ENCODE measurements around the gene TSC22D3.
"Not testable (repeated sequence)": the region's sequence is repeated elsewhere in the genome, so short reads cannot be mapped to it uniquely, and the experiment has no call there.

The TSC22D3 gene

DNA sequence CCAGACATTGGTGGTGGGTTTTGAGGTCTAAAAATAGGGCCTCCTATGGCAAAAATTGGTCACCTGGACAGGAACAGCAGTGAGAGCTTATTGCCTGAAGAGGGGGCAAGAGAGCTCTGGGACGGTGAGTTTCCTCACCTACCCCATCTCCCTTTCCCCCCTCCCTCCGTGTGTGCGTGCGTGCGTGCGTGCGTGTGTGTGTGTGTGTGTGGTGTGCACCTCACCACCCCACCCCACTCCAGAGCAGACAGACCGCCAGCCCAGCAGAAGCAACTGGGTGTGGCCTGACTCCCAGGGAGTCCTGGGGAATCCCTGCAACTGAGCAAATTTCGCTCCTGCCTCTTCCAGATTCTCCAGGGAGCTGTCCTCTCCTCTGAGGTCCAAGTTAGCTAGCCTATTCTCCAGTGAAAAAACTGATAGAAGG is 102.6 kb downstream of the TSC22D3 start:
- Histone ChIP-seq H3K4me2 (ENCODE audit: low read depth, low read length, poor library complexity, severe bottlenecking) (peak overlapping the region; percentile 47), H3K27ac (ENCODE audit: low read depth, low read length) (peak overlapping the region; percentile 81), H4K20me1 (ENCODE audit: low read depth, low read length) (no peaks in the 10 kb centered on the region), H3F3A (ENCODE audit: insufficient read depth) (peaks cover 26% of the 10 kb centered on the region), H3K79me2 (ENCODE audit: insufficient read depth, low read length) (no peaks in the 10 kb centered on the region; the same call in 1 of the 2 replicates), H3K4me3 (ENCODE audit: insufficient read depth, low read length, poor library complexity, severe bottlenecking) (no peak overlapping the region), H2AFZ (ENCODE audit: low read depth, low read length, severe bottlenecking) (no peak overlapping the region), H3K9me3 (ENCODE audit: insufficient read depth, low read length) (no peaks in the 10 kb centered on the region), H3K9ac (ENCODE audit: low read length) (no peak overlapping the region; the same call in 1 of the 2 replicates), H3K9me2 (replicated peaks; ENCODE audit: insufficient read depth, low read length) (no peaks in the 10 kb centered on the region), H3K36me3 (ENCODE audit: low read length) (no peaks in the 10 kb centered on the region), H3K27me3 (ENCODE audit: low read length) (no peaks in the 10 kb centered on the region)
- TF ChIP-seq EZH2phosphoT487 (conservative IDR thresholded peaks at IDR 0.05; ENCODE audit: low read length): no peak
- TF ChIP-seq, protein P1, sequence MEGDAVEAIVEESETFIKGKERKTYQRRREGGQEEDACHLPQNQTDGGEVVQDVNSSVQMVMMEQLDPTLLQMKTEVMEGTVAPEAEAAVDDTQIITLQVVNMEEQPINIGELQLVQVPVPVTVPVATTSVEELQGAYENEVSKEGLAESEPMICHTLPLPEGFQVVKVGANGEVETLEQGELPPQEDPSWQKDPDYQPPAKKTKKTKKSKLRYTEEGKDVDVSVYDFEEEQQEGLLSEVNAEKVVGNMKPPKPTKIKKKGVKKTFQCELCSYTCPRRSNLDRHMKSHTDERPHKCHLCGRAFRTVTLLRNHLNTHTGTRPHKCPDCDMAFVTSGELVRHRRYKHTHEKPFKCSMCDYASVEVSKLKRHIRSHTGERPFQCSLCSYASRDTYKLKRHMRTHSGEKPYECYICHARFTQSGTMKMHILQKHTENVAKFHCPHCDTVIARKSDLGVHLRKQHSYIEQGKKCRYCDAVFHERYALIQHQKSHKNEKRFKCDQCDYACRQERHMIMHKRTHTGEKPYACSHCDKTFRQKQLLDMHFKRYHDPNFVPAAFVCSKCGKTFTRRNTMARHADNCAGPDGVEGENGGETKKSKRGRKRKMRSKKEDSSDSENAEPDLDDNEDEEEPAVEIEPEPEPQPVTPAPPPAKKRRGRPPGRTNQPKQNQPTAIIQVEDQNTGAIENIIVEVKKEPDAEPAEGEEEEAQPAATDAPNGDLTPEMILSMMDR (IDR thresholded peaks at IDR 0.05; ENCODE audit: insufficient read depth, low read length, poor library complexity, severe bottlenecking): peak; percentile 13

DNA sequence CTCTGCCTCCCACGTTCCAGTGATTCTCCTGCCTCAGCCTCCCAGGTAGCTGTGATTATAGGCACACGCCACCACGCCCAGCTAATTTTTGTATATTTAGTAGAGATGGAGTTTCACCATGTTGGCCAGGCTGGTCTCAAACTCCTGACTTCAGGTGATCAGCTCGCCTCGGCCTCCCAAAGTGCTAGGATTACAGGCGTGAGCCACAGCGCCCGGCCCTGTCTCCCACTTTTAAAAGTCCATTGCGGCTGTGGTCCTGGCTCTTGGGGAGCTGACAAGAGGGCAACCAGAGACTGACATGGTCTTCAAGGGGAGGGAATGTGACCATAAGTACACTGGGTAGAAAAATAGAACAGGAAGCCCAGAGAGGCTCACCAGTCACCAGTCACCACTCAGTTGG is 104.3 kb downstream of the TSC22D3 start:
- not testable (repeated sequence) for H3K79me2 ChIP-seq (ENCODE audit: insufficient read depth, low read length); H3K9ac ChIP-seq (ENCODE audit: low read length); H3K36me3 ChIP-seq (ENCODE audit: low read length); H3K27me3 ChIP-seq (ENCODE audit: low read length); H3K4me2 ChIP-seq (ENCODE audit: low read depth, low read length, poor library complexity, severe bottlenecking); H2AFZ ChIP-seq (ENCODE audit: low read depth, low read length, severe bottlenecking); H3K9me2 ChIP-seq (replicated peaks; ENCODE audit: insufficient read depth, low read length); H4K20me1 ChIP-seq (ENCODE audit: low read depth, low read length); H3K4me3 ChIP-seq (ENCODE audit: insufficient read depth, low read length, poor library complexity, severe bottlenecking); H3K9me3 ChIP-seq (ENCODE audit: insufficient read depth, low read length); H3K27ac ChIP-seq (ENCODE audit: low read depth, low read length)
- H3F3A ChIP-seq (ENCODE audit: insufficient read depth): peaks cover 26% of the 10 kb centered on the region

DNA sequence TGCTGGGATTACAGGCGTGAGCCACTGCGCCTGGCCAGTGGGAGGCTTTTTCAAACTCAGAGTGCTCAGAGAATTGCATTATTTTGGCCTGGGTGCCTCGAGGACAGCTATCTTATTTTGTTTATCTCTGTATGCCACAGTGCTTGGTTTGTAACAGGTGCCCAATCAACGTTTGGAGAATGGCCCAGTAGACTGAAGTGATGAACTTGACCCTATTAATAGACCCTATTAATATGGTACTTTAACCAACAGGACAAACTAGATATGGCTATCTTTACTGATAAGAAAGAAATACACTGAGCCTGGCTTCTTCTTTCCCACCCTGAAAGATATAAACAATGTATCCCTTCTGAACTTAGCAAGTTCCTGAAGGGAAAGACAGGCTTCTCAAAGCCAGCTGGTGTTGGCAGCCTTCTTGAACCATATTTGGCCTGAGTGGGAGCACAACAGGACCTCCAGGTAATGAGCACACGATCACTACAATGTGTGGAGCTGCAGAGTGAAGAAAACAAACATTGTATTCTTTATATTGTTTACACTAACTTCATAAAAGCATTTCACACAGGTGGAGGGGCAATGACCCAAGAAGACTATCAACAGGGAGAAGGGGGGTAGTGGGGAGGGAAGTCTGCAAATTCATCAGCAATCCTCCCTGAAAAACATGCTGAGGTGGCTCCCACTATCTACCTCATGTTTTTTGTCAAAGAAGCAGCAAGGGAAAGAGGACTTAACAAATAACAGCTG is 105.5 kb downstream of the TSC22D3 start:
- no peak for TF ChIP-seq EZH2phosphoT487 (conservative IDR thresholded peaks at IDR 0.05; ENCODE audit: low read length)
- TF ChIP-seq, protein P1 (IDR thresholded peaks at IDR 0.05; ENCODE audit: insufficient read depth, low read length, poor library complexity, severe bottlenecking): no peak
- H3K27ac ChIP-seq (ENCODE audit: low read depth, low read length): no peak overlapping the region
- no peak overlapping the region for H2AFZ ChIP-seq (ENCODE audit: low read depth, low read length, severe bottlenecking)
- no peaks in the 10 kb centered on the region for H3K9me2 ChIP-seq (replicated peaks; ENCODE audit: insufficient read depth, low read length)
- H3K27me3 ChIP-seq (ENCODE audit: low read length): no peaks in the 10 kb centered on the region
- no peaks in the 10 kb centered on the region for H3K36me3 ChIP-seq (ENCODE audit: low read length)
- no peaks in the 10 kb centered on the region for H3K9me3 ChIP-seq (ENCODE audit: insufficient read depth, low read length)
- H3K4me2 ChIP-seq (ENCODE audit: low read depth, low read length, poor library complexity, severe bottlenecking): no peak overlapping the region
- H3K4me3 ChIP-seq (ENCODE audit: insufficient read depth, low read length, poor library complexity, severe bottlenecking): no peak overlapping the region
- H3F3A ChIP-seq (ENCODE audit: insufficient read depth): peaks cover 17% of the 10 kb centered on the region
- H3K79me2 ChIP-seq (ENCODE audit: insufficient read depth, low read length): no peaks in the 10 kb centered on the region
- no peaks in the 10 kb centered on the region for H4K20me1 ChIP-seq (ENCODE audit: low read depth, low read length)
- no peak overlapping the region for H3K9ac ChIP-seq (ENCODE audit: low read length)

DNA sequence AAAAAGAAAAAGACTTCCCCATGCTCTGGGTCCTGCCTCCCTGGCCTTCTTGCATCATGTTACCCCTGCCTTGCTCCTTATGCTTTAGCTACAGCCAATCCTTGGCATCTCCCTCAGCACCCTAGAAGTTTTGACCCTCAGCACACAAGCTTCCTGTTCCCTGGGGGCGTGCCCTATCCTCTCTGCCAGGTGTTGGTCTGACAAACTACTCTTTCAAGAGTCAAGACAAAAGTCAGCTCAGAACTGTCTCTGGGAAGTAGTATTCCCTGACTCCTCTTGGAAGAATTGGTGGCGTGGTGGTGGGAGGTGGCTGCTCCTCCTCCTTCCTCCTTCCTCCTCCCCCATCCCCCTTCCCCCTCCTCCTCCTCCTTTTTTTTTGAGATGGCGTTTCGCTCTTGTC is 106.3 kb downstream of the TSC22D3 start:
- H3K36me3 ChIP-seq (ENCODE audit: low read length): no peaks in the 10 kb centered on the region
- H3K27me3 ChIP-seq (ENCODE audit: low read length): no peaks in the 10 kb centered on the region
- H3K9me3 ChIP-seq (ENCODE audit: insufficient read depth, low read length): no peaks in the 10 kb centered on the region
- H3K9me2 ChIP-seq (replicated peaks; ENCODE audit: insufficient read depth, low read length): no peaks in the 10 kb centered on the region
- no peaks in the 10 kb centered on the region for H3K79me2 ChIP-seq (ENCODE audit: insufficient read depth, low read length)
- H3K9ac ChIP-seq (ENCODE audit: low read length): no peak overlapping the region
- H3K4me2 ChIP-seq (ENCODE audit: low read depth, low read length, poor library complexity, severe bottlenecking): no peak overlapping the region
- H3K27ac ChIP-seq (ENCODE audit: low read depth, low read length): no peak overlapping the region
- H4K20me1 ChIP-seq (ENCODE audit: low read depth, low read length): no peaks in the 10 kb centered on the region
- peaks cover 9% of the 10 kb centered on the region for H3F3A ChIP-seq (ENCODE audit: insufficient read depth)
- no peak overlapping the region for H3K4me3 ChIP-seq (ENCODE audit: insufficient read depth, low read length, poor library complexity, severe bottlenecking)
- no peak overlapping the region for H2AFZ ChIP-seq (ENCODE audit: low read depth, low read length, severe bottlenecking)
- TF ChIP-seq, protein P1 (IDR thresholded peaks at IDR 0.05; ENCODE audit: insufficient read depth, low read length, poor library complexity, severe bottlenecking): no peak

DNA sequence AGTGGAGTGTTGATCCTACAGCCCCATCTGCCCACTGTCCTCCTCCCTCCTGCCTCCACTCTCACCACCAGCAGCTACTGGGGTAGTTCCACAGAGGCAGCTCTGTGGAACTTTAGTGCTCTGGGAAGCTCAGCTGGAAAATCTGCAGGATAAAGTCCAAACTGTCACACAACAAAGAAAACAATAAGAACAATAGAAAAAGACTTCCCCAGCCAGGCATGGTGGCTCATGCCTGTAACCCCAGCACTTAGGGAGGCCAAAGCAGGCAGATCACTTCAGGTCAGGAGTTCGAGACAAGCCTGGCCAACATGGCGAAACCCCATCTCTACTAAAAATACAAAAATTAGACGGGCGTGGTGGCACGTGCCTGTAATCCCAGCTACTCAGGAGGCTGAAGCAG is 106.9 kb downstream of the TSC22D3 start:
- not testable (repeated sequence) for H3K9ac ChIP-seq (ENCODE audit: low read length); H3K36me3 ChIP-seq (ENCODE audit: low read length); H3K4me2 ChIP-seq (ENCODE audit: low read depth, low read length, poor library complexity, severe bottlenecking); H4K20me1 ChIP-seq (ENCODE audit: low read depth, low read length); H3K27me3 ChIP-seq (ENCODE audit: low read length); H3K27ac ChIP-seq (ENCODE audit: low read depth, low read length); H3K4me3 ChIP-seq (ENCODE audit: insufficient read depth, low read length, poor library complexity, severe bottlenecking); H3K9me2 ChIP-seq (replicated peaks; ENCODE audit: insufficient read depth, low read length); H3K9me3 ChIP-seq (ENCODE audit: insufficient read depth, low read length); H3K79me2 ChIP-seq (ENCODE audit: insufficient read depth, low read length); H3F3A ChIP-seq (ENCODE audit: insufficient read depth); H2AFZ ChIP-seq (ENCODE audit: low read depth, low read length, severe bottlenecking)

Data from SU-DHL-6 (cell line).